DOHH2 (cell line): ENCODE data around the gene ITGB1BP2.

Experiments
- H3F3A ChIP-seq: fragments of 200-600 bp; sonication (generic), shearing (Covaris generic); 2 replicates; pipeline ENCODE4 v1.6.0; 2016; ENCODE audit warnings: antibody characterized with exemption, mild to moderate bottlenecking; ENCODE audit not compliant: control insufficient read depth, insufficient read depth
- H3K27ac ChIP-seq: fragments of 200-600 bp; sonication (generic); 2 replicates; pipeline ENCODE4 v1.5.1; 2014; ENCODE audit warnings: low read depth, mild to moderate bottlenecking, low read length, moderate library complexity
- H3K27me3 ChIP-seq: fragments of 200-600 bp; sonication (generic); 2 replicates; pipeline ENCODE4 v1.6.1; 2014; ENCODE audit warnings: mild to moderate bottlenecking, low read length, mixed read lengths; ENCODE audit not compliant: control insufficient read depth
- H3K36me3 ChIP-seq: fragments of 200-600 bp; sonication (generic); 2 replicates; pipeline ENCODE4 v1.6.1; 2014; ENCODE audit warnings: mild to moderate bottlenecking, low read length, moderate library complexity, mixed read lengths; ENCODE audit not compliant: control insufficient read depth
- H3K4me1 ChIP-seq: fragments of 200-600 bp; sonication (generic); 2 replicates; pipeline ENCODE4 v1.6.1; 2014; ENCODE audit warnings: mild to moderate bottlenecking, low read length, mixed read lengths; ENCODE audit not compliant: control insufficient read depth
- H3K4me2 ChIP-seq: fragments of 200-600 bp; sonication (generic); 2 replicates; pipeline ENCODE4 v1.6.0; 2014; ENCODE audit warnings: mild to moderate bottlenecking, low read length, moderate library complexity
- H3K4me3 ChIP-seq: fragments of 200-600 bp; sonication (generic); 2 replicates; pipeline ENCODE4 v1.5.1; 2014; ENCODE audit warnings: mild to moderate bottlenecking, low read length, mixed read lengths
- H3K79me2 ChIP-seq: fragments of 200-600 bp; sonication (generic); 2 replicates; pipeline ENCODE4 v1.6.1; 2014; ENCODE audit warnings: mild to moderate bottlenecking, low read length, mixed read lengths; ENCODE audit not compliant: control insufficient read depth
- H3K9me2 ChIP-seq: fragments of 200-600 bp; sonication (generic); replicated peaks from 2 replicates; pipeline ENCODE4 v1.6.1; 2014; ENCODE audit warnings: mild to moderate bottlenecking, low read length, mixed read lengths; ENCODE audit not compliant: control insufficient read depth
- H3K9me3 ChIP-seq: fragments of 200-600 bp; sonication (generic); 2 replicates; pipeline ENCODE4 v1.6.1; 2014; ENCODE audit warnings: antibody characterized with exemption, low read length, mixed read lengths; ENCODE audit not compliant: control insufficient read depth, insufficient read depth
- H4K20me1 ChIP-seq: fragments of 200-600 bp; sonication (generic); 2 replicates; pipeline ENCODE4 v1.6.0; 2014; ENCODE audit warnings: low read depth, mild to moderate bottlenecking, antibody characterized with exemption, low read length, moderate library complexity; ENCODE audit not compliant: control insufficient read depth, insufficient read depth
- EZH2phosphoT487 ChIP-seq: fragments of 200-600 bp; sonication (generic); IDR thresholded peaks from 2 replicates; pipeline ENCODE4 v1.6.1; 2017; ENCODE audit warnings: borderline replicate concordance, mild to moderate bottlenecking, antibody characterized with exemption, low read length, moderate library complexity, mixed read lengths
- TF ChIP-seq, protein P1 (sequence below): fragments of 200-600 bp; sonication (generic); IDR thresholded peaks from one replicate; pipeline ENCODE4 v1.5.1; 2014; ENCODE audit warnings: antibody characterized with exemption, mild to moderate bottlenecking, low read depth, low read length; ENCODE audit not compliant: poor library complexity, severe bottlenecking

The ITGB1BP2 gene

DNA sequence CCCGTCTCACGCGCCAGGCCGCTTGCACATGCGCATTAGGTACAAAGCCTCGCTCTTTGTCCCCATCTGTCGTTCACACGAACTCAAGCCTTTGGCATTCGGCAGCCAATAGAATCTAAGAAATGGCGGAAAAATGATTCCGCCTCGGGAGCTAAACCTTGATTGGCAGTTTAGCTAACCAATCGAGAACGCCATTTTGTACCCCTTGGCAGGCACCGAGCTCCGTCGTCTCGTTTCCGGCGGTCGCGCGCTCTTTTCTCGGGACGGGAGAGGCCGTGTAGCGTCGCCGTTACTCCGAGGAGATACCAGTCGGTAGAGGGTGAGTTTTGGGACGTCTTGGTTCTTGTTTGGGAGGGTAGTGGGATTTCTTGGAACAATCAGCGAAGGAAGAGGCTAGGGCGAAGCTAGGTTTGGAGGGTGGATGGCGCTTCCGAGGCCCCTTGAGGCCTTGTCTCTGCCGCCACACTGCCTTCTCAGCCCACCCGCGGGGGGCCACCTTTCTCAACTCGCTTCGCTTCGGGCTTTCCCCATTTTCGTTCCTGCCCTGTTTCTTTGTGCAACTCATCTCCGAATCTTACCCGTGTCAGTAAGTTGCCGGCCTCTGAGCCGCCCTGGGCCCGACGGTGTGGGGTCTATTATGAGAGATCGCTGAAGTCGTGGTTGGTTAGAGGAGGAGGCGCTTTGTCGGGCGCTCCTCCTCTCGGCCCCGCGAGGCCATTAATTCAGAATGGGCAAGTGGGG lies 18.0 kb upstream of the ITGB1BP2 start, which contains the start of gene NONO:
Gene NONO (plus strand): TSS at position 233 of the 741 bp plus-strand sequence. CDS start 7,003 bp downstream, outside the sequence.
- Histone ChIP-seq H3K9me2 (no peaks in the 10 kb centered on the region), H3K4me1 (peaks cover 18% of the 10 kb centered on the region), H4K20me1 (peaks cover 5% of the 10 kb centered on the region; the same call in 1 of the 2 replicates), H3K79me2 (peaks cover 54% of the 10 kb centered on the region), H3K4me2 (peak within 1 kb of the TSS; percentile 93), H3K36me3 (peaks cover 41% of the 10 kb centered on the region), H3K27me3 (no peaks in the 10 kb centered on the region), H3F3A (no peaks in the 10 kb centered on the region), H3K9me3 (no peaks in the 10 kb centered on the region), H3K27ac (peak within 1 kb of the TSS; percentile 76), H3K4me3 (peak within 1 kb of the TSS; percentile 93)
- TF ChIP-seq EZH2phosphoT487, result no peak
- TF ChIP-seq, protein P1, sequence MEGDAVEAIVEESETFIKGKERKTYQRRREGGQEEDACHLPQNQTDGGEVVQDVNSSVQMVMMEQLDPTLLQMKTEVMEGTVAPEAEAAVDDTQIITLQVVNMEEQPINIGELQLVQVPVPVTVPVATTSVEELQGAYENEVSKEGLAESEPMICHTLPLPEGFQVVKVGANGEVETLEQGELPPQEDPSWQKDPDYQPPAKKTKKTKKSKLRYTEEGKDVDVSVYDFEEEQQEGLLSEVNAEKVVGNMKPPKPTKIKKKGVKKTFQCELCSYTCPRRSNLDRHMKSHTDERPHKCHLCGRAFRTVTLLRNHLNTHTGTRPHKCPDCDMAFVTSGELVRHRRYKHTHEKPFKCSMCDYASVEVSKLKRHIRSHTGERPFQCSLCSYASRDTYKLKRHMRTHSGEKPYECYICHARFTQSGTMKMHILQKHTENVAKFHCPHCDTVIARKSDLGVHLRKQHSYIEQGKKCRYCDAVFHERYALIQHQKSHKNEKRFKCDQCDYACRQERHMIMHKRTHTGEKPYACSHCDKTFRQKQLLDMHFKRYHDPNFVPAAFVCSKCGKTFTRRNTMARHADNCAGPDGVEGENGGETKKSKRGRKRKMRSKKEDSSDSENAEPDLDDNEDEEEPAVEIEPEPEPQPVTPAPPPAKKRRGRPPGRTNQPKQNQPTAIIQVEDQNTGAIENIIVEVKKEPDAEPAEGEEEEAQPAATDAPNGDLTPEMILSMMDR, result no peak

DNA sequence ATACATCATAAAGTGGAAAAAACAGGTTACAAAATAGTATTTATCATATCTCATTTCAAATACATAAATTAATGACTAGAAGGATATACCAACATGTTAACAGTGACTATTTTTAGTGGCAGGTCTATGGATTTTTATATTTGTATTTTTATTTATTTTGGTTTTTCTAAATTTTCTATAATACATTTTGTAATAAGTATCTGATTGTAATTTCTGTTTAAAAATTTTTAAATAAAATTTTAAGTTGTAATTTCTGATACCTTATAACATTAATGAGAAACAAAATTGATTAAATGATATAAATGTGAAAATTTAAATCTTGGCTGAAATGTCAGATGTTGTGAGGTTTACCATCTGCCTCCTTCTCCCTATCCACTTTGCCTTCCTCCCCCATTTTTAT lies 15.6 kb upstream of the ITGB1BP2 start:
- Histone ChIP-seq H3K36me3 (peaks cover 57% of the 10 kb centered on the region), H4K20me1 (peaks cover 5% of the 10 kb centered on the region; the same call in 1 of the 2 replicates), H3K4me2 (peak overlapping the region; percentile 93), H3K9me3 (no peaks in the 10 kb centered on the region), H3K4me3 (peak overlapping the region; percentile 93), H3K27ac (no peak overlapping the region), H3K27me3 (no peaks in the 10 kb centered on the region), H3F3A (no peaks in the 10 kb centered on the region), H3K4me1 (peaks cover 18% of the 10 kb centered on the region), H3K9me2 (no peaks in the 10 kb centered on the region), H3K79me2 (peaks cover 76% of the 10 kb centered on the region)
- TF ChIP-seq, protein P1, result no peak
- no peak for TF ChIP-seq EZH2phosphoT487

DNA sequence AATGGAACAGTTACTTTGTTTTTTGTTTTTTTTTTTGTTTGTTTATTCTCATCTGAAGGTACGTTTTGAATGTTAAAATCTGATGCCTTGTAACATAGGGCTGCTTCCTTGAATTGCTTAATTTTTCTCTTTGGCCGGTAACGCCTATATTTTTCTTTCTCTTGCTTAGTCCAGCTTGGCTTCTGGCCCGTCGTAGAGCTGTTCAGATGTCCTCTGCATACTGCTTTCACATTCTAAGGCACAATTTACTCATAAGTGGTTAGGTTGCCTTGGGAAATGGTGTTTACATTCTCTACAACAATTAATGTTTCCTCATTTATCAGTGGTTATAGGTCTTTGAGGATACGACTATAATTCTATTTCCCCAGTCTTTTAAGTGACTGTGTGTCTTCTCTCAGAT lies 10.2 kb upstream of the ITGB1BP2 start:
- peaks cover 58% of the 10 kb centered on the region for H3K79me2 ChIP-seq
- no peaks in the 10 kb centered on the region for H4K20me1 ChIP-seq
- no peaks in the 10 kb centered on the region for H3K9me2 ChIP-seq
- H3K27ac ChIP-seq, result no peak overlapping the region
- H3K4me3 ChIP-seq, result no peak overlapping the region
- H3K27me3 ChIP-seq, result no peaks in the 10 kb centered on the region
- TF ChIP-seq, protein P1, result no peak
- no peak for TF ChIP-seq EZH2phosphoT487
- H3K36me3 ChIP-seq, result peaks cover 77% of the 10 kb centered on the region
- H3F3A ChIP-seq, result no peaks in the 10 kb centered on the region
- H3K4me1 ChIP-seq, result peaks cover 2% of the 10 kb centered on the region; the same call in 1 of the 2 replicates
- H3K9me3 ChIP-seq, result no peaks in the 10 kb centered on the region
- no peak overlapping the region for H3K4me2 ChIP-seq
